Vagina (tissue), 1 donor: Measurements from ENCODE around the gene STEAP1B. TPM values are rescaled to one million over a fixed set of nuclear protein-coding genes. Genes with fewer than 3 reads are reported as not detected.

Experiments
- total RNA-seq: library from RNA; depleted of rRNA; stranded (reverse); fragments of >200 nt; gene quantifications from one replicate; pipeline ENCODE4 v1.2.3, GENCODE V29; 2016

Gene STEAP1B
- total RNA-seq, 1 donor from 2014 or later = 8.8 TPM

Other genes with a start within 250 kb of the STEAP1B start
- gene RAPGEF5, start 143.0 kb downstream of the STEAP1B start, total RNA-seq = 68.0 TPM
- gene IL6, start 227.0 kb upstream of the STEAP1B start, total RNA-seq = 12.0 TPM